Activated effector memory CD4-positive, alpha-beta T cell treated with anti-CD3 and anti-CD28 coated beads, Interleukin-2, amount 50 U/mL, for 16 hours (primary cell): Measurements from ENCODE around the gene UTS2.
A peak's percentile ranks its signal among the peaks of the same experiment; 100 is the strongest.

Experiments used
- DNase-seq: peaks from one replicate; pipeline ENCODE4 v3.0.0-alpha.2; 2020

UTS2 gene, protein sequence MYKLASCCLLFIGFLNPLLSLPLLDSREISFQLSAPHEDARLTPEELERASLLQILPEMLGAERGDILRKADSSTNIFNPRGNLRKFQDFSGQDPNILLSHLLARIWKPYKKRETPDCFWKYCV

DNA sequence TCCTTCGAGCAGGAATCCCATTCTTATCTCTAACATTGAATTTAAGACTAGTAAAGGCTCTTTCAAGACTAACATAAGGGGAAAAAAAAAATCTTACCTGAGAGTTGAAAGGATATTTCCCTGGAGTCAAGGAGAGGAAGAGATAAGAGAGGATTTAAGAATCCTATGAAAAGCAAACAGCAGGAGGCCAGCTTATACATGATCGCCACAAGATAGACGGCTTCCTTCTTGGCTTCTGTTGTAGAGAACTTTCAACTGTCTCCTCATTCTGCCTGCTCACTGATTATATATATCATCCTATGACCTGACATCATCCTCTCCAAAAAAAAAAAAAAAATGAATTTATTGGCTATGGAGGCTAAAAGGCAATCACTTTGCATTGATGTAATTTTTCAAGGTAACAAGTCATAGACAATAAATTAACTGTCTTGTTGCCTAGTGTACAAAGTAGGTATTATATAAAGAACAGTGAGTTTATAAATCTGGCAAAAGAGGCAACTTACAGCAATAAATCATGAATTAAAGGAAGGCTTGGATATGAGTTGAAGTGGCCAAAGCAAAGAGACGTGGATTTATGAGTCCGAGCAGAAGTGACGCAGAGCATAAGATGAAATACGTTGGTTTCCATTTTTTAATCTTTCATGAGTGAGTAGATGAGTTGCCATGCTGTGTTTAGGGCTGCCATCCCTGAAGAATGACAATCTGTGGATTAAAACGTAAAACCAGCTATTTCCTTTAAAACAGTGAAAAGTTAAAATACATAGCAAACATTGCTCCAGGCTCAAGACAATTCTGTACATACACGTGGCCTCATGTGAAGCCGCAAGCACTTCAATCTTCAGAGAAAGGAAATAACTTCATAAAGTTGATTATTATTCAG, at the start of gene UTS2:
Gene UTS2, minus strand, starts transcription at position 262 of the 880 bp plus-strand sequence. Its CDS starts 62 bp downstream, at position 200.
- no peak for DNase-seq

DNA sequence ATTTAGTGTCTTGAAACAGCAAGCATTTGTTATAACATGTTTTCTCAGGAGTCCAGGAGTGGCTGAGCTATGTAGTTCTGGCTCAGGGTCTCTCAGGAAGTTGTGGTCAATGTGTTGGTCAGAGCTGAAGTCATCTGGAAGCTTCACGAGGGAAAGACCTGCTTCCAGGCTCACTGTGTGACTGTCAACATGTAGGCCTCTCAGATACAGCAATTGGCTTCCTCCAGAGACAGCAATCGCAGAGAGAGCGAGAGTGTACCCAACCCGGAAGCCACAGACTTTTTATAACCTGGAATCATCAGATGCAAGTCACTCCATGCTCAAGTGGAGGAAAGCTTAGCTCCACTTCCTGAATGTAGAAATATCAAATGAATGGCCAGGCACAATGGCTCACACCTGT, 46.9 kb upstream of the UTS2 start:
- no peak for DNase-seq

DNA sequence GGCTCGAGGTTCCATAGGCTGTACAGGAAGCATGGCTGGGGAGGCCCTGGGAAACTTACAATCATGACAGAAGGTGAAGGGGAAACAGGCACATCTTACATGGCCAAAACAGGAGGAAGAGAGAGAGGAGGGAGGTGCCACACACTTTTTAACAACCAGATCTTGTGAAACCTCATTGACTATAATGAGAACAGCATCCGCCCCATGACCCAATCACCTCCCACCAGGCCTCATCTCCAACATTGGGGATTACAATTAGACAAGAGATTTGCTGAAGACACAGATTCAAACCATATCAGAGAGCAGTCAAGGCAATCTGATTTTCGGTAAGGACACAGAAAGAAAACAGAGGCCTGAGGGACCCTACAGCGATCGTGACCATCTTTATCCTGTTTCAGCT, 46.1 kb upstream of the UTS2 start:
- no peak for DNase-seq

DNA sequence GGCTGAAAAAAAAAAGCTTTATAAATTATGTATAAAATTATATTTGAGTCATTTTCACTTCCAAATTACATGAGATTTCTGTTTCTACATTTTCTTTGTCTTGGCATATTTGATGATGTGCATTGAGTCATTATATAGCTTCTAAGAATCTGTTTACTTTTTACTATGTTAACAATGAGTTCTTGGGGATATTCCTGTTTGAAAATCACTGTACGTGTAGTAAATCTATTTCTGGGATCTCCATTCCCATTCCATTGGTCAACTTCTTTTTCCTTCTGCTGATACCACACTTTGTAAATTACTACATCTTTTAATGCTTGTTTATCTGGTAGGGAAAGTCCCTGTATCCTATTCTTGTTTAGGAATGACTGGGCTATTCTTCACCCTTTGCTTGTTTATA, 44.1 kb upstream of the UTS2 start:
- DNase-seq = no peak

DNA sequence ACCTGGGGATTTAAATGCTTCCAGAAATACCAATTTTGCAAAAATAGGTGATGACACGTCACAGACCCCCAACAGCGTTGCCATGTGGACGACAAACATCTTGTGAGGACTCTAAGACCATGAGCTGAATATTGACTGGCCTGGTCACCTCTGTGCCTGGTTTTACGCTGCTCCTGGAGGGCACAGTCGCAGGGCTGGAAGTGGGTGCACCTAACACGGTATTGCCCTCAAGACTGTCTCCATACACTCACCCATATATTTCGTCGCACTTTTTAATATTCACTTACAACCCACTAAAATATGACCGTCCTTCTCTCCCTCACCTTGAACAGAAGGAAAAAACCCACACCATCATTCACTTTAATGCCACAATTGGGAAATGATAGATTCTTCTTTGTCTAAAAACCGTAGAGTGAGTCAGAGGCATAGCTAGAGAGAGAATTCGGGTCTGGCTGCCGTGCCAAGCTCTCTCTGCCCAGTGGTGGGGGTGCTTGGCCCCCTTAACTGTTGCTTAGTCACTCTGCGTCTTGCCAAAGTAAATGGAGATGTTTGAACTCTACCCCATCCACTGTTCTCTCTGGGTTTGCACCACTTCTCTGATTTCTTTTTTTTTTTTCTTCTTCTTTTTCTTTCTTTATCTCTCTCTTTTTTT, 40.8 kb upstream of the UTS2 start:
- no peak for DNase-seq

DNA sequence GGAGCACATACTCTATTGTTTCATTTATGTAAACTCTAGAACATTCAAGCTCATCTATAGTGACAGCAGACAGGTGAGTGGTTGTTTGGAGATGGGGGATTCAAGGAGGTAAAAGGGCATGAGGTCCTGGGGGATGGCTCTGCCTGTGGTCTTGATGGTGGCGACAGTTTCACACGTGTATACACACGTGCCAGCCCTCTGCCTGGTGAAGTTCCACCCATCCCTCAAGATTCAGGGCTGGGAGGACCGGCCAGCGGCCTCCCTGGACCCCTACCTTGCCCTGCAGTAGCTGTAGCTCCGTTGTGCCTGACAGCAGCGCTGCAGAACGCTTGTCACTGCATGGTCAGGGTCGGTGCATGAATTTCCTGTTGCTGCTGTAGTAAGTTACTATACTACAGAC, 38.9 kb upstream of the UTS2 start:
- peak; percentile 55 for DNase-seq

DNA sequence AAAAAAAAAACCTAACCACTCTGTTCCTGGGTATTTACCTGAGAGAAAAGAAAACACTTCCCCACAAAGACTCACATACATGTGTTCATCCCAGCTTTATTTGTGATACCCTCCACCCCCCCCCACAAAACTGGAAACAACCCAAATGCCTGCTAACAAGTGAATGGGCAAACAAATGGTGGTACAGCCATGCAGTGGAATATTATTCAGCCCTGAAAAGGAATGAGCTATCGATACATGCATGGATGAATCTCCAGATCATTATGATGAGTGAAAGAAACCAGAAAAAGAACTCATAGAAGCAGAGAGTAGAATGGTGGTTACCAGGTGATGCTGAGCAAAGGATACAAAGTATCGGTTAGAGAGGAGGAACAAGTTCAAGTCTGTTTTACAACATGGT, 38.0 kb upstream of the UTS2 start:
- no peak for DNase-seq

DNA sequence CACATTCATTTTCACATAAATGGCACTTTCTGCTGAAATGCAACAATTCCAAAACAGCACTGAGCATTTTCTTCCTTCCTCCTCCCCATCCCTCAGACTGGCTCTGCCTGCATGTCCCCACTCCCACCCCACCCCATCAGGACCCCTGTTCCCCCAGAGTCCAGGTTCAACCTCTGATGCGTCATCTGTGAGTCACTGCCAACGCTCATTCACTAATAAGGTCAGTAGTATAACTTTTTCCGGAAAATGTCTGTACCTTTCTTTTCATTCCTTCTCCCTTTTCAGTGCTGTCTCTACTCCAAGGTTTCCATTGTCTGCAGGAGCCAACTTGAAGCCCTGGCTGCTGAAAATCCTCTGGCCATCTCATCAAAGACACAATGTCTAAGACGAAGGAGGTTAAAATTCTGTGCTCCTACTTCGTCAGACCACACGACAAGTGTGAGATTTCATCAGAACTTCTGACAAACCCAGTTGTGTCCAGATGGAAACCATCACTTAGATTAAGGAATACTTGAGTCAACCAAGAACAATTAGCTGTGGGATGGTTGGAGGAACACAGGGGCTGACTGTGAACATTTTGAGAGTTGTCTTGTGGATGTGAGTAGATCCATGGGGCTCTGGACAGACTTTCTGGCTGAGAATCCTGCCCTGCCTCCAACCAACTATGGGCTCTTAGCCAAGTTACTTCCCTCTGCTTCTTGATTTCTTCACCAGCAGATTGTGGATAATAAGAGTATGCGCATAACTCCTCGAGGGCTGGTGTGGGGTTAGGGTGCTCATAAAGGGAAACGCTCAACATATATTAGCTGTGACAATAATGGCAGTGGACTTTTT, 35.6 kb upstream of the UTS2 start:
- DNase-seq = peak; percentile 12

DNA sequence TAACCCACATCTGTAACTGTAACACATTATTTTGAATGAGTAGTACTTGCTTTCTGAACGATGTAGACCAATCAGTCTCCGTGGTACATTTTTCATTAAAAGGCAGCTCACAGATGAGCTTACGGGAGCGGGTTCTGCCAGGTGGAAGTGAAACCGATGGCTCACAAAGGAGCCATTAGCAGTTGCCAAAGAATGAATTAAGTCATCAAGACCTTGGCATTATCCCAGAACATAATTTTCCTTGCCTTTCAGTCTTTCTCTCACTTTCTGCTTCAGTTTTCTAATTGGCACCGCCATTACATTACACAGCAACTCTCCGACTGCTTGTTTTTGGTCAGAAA, 33.5 kb upstream of the UTS2 start:
- DNase-seq = peak; percentile 2

DNA sequence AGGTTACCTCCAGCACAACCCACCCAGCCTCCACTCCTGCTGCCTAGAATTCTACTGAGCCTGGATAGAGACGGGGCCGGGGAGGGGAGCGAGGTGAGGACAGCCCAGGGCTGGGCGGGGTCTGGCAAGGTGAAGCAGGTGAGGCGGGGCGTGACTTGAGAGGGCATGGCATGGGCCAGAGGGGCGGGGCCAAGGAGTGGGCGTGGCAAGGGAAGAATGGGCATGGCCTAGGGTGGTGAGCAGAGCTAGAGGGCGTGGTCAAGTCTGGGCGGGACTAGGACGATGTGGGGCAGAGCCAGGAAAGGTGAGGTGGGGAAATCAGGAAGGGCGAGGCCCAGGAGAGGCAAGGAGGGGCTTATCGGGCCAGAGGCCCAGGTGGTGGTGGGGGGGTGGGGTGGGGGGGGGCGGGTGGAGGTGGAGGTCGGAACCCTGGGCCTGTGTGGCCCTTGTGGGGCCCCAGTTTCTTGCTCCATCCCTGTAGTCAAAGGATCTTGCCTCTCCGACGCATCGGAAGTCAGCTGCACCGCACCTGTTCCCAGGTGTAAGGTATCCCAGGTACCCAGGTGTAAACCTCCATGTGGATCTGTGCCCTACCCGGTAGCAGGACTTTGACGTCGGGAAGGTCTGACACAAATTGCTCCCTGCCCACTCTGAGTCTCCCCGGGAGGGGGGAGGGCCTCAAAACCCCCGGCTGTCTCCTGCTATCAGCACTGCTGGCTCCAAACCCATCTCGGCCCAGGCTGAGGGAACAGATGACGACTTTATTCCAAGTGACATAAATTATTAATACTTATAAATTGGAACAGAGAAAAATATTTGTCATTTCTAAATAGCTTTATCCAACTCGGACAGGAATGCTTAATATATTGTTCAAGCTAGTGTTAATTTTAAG, 32.9 kb upstream of the UTS2 start:
- peak; percentile 67 for DNase-seq

DNA sequence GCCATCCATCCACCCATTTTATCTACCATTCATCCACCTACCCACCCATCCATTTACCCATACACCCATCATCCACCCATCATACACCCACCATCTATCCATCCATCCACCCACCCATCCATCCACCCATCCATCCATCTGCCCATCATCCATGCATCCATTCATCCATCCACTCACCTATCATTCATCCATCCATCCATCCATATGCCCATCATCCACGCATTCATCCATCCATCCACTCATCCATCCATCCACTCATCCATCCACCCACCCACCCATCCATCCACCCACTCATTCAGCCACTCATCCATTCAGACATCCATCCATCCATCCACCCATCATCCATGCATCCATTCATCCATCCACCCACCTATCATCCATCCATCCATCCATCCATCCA, 31.9 kb upstream of the UTS2 start:
- peak; percentile 3 for DNase-seq

DNA sequence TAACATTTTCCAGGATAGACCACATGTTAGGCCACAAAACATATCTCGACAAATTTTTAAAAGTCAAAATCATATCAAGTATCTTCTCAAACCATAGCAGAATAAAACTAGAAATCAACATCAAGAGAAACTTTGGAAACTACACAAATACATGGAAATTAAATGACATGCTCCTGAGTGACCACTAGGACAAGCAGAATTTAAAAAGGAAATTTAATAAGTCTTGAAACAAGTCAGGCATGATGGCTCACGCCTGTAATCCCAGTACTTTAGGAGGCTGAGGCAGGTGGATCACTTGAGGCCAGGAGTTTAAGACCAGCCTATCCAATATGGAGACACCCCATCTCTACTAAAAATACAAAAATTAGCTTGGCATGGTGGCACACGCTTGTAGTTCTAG, 26.4 kb upstream of the UTS2 start:
- no peak for DNase-seq

DNA sequence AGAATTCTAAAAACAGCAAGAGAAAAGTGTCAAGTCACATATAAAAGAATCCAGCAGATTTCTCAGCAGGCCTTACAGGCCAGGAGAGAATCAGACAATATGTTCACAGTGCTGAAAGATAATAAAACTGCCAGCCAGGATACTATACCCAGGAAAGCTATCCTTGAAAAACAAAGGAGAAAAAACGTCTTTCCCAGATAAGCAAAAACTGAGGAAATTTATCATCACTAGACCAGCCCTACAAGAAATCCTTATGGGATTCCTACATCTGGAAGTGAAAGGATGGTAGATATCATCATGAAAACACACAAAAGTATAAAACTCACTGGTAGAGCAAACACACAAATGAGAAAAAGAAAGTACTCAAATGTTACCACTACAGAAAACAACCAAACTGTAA, 25.2 kb upstream of the UTS2 start:
- DNase-seq = no peak

DNA sequence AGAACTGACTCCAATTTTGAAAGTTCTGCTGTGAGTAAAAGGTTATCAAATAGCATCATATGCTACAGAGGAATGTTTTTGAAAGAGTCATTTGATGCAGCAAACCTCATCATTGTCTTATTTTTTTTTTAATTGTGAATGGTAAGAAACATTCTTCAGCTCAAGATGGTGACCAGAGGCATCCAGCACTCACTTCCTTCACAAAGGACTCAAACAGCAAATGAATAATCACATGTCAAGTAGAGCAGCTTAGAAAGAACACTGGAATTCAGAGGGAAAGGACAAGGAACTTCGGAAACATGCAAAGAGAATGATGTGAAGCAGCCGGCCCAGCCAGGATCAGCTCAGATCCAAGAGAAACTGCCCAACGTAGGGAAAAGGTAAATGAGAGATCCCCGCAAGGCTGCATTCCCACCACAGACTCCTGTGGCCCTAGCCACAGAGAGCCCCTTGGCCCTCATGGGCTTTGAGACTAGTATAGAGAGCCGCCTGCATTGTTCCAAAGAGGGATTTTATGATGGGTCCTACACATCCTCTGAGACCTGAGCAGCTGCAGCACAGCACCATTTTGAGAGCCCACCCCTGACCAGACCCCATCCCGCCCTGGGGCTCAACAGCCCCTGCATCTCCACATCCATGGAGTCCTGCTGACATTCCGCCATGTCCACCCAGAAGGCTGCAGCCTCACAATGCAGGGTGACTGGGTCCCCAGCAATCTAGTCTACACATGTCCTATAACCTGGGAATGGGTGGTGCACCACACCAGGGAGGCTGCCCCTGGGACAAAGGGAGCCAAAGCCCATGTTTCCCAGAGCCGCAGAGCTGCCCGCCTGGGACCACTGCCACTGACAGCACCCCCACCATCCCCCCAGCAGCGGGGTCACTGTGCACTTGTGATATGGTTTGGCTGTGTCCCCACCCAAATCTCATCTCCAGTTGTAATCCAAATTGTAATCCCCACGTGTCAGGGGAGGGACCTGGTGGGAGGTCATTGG, 21.2 kb upstream of the UTS2 start:
- DNase-seq = no peak

DNA sequence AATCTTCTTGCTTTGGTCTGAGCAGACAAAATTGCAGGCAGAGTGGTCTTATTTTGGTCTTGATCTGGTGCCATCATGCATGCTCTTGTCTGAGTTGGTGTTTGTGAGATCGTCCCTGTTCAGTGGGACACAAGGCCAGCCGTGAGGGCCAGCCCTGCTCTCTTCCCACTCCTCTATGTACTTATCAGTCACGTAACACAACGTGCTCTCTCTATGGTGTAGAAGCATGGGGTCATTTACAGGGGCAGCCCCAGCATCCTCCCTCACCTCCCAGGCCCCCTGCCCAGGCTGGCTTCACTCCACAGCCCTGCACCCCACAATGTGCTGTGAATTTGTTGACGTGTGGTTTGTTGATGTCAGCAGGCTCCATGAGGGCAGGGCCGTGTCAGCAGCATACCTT, 18.3 kb upstream of the UTS2 start:
- no peak for DNase-seq

DNA sequence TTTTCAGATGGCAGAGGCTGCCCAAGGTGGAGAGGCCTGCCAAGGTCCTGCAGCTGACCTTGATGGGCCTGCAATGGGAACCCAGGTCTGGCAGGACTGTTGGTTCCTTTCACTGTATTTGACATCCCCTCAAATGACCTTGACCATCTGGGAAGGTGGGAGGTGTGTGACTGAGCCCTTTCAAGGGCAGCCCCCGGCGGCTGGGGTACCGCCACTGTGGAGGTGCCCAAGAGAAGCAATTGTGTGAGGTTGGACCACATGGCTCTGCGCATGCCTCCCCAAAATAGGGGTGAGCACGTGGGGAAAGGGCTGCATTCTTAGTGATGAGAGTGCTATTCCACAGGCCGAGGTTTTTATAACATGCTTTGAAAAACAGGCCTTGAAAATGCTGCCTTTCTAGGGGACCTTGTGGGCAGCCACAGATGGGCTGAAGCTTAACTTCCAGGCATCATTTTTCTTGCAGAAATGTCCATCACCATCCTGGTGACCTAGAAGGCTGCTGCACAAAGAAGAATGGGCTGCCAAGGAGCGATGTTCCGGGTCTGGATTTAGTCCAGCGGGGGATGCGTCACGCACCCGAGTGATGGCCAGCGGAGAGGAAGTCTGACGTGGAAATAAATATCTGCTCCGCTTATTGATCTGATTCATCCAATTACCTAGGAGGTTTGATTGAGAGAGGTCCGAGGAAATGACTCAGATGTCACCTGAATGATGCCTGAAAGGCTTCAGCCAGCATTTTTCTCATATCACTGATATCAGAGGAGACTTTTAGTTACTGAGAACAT, 16.5 kb upstream of the UTS2 start:
- no peak for DNase-seq

DNA sequence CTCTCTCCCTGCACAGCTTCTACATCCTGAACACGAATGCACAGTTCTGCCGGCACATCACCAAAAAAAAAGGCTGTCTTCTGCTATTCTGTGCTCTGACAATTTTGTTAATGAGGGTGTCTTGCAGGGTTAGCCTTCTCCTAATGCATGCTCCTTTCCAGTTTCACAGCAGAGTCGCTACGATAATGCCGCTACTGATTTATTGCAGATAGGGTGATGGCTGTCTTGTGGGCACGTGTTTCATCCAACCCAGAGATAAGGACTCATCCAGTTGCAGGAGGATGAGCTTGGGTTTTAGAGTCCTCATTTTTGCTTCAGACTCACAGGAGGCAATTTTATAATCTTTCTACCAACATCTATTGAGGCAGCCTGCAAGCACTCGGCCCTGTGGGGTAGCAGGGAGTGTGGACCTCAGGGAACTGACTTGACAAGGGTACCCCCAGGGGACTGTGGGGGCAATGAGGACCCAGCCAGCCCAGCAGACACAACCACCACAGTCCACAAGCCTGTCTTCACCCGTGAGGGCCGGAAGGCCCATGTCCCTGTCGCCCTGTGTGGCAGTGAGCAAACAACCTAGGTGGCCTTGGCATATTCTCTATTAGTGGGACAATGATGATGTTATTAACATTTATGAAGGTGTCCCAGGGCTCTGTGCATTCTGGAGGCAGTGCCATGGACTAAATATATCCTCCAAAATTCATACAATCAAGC, 15.4 kb upstream of the UTS2 start:
- DNase-seq = no peak

DNA sequence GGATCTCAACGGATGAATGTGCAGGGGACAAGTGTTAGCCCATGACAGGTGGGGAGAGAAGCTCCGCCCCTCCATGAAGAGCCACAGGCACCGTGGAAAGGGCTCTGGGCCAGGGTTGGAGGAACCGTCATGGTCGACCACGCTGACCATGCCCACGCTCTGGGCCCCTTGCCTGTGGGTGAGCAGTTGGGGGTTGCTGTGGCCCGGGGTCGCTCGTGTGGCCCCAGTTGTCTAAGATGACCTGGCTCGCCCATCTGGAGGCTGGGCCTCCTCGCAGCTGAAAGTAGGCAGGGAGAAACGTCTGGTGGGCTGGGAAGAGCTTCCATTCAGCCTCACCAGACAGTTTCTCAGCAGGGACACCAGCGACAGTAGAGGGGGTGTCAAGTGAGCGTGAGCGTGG, 13.1 kb upstream of the UTS2 start:
- DNase-seq = no peak

DNA sequence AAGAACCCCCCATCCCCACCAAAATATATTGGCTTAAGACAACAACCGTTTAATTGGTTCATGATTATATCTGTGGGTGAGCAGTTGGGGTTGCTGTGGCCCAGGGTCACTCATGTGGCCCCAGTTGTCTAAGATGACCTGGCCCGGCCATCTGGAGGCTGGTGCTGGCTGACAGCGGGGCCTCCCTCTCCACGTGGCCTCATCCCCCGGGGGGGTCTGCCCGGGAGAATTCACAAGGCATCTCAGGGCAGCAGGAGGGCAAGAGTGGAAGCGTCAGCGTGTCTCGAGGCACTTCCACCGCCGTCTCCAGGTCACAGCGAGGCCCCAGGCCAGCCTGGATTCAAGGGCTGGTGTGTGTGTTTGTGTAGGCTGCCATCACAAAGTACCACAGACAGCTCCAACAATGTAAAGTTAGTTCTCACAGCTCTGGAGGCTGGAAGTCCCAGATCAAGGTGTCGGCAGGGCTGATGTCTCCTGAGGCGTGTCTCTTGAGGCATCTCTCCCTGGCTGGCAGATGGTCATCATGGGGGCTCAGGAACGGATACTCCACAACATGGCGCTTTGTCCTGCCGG, 11.0 kb upstream of the UTS2 start:
- no peak for DNase-seq
